Muscle of arm (tissue), 12 donors: ENCODE results near the gene TMEM178B. TPM values are rescaled to one million over a fixed set of nuclear protein-coding genes. Genes with fewer than 3 reads are reported as not detected.

ENCODE experiments used
- DNase-seq: peaks from one replicate; pipeline ENCODE4 v3.0.0-alpha.2; 2013
- polyA plus RNA-seq, 12 donors: library from polyadenylated mRNA; unstranded; fragments of 120-200 nt; gene quantifications; one replicate each; pipeline ENCODE4 v1.2.1, GENCODE V29; 2013; ENCODE audit not compliant: insufficient read length in 12 of 12

TMEM178B gene
- polyA plus RNA-seq, 12 donors, result 0.50 to 1.9 (median 0.73) TPM; not detected in 1

DNA sequence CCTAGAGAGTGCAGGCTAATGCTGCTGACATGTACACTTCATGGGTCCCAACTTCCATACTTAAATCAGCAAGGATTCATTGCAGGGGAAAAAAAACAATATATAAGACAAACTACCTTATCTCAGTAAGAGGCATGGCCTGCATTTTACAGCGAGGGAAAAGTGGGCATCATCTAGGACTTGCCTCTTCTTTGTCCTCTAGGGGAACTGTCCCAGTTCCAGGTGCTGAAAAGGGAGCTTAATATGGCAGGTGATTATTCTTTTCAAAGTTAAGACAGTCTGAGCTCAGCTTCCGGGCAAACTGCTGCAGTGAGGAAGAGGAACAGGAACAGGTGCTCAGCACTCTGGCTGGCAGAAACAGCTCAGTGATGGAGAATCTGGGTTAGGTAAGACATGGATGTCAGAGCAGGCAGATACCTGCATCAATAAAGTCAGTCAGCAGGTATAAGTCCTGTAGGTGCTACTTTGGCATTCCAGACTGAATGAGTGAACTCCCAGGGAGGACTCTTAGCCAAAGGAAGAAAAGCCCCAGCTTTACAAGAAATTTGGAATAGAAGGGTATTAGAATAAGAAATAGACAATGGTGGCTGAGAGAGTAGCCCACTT lies 147.2 kb downstream of the TMEM178B start:
- DNase-seq, result no peak

GRCh38 chr7:141225916-141226618 lies 152.2 kb downstream of the TMEM178B start:
- no peak for DNase-seq

GRCh38 chr7:141227454-141227853 lies 153.6 kb downstream of the TMEM178B start:
- no peak for DNase-seq

- DNase-seq, result no peak
Observed at GRCh38 chr7:141228482-141228881, 154.6 kb downstream of the TMEM178B start.

DNA sequence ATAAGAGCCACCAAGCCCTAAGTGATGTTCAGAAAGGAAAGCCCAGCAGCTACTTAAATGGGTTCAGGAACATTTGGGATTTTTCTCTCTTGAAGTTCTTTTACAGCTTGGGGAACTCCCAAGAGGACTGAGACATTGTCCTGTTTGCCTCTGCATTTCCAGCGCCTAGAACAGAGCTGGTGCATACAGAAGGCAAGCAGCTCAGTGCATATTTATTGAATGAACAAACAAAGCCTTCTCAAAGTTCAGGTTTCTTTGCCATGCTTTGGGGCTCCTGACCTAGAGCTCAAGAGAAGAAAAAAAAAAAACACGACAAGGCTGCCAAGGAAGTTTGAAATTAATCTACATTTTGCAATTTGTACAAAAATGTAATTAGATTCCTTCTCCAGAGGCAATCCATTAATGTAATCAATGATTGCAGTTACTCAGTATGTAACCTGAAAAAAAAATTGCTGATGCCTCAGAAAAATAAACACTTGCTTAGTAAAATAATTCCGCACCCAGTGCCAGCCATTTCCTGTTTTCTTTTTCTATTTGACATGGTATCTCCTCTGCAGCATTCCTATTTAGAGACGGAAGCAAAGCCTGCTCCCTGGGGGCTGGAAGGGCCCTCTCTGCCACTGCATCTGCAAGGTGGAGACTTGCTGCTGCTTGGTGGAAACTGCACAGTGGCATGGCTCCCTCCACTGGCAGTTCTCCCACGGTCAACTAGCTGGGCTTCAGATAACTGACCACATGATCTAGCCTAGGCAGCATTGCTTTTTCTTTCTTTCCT lies 157.3 kb downstream of the TMEM178B start:
- DNase-seq, result no peak

DNA sequence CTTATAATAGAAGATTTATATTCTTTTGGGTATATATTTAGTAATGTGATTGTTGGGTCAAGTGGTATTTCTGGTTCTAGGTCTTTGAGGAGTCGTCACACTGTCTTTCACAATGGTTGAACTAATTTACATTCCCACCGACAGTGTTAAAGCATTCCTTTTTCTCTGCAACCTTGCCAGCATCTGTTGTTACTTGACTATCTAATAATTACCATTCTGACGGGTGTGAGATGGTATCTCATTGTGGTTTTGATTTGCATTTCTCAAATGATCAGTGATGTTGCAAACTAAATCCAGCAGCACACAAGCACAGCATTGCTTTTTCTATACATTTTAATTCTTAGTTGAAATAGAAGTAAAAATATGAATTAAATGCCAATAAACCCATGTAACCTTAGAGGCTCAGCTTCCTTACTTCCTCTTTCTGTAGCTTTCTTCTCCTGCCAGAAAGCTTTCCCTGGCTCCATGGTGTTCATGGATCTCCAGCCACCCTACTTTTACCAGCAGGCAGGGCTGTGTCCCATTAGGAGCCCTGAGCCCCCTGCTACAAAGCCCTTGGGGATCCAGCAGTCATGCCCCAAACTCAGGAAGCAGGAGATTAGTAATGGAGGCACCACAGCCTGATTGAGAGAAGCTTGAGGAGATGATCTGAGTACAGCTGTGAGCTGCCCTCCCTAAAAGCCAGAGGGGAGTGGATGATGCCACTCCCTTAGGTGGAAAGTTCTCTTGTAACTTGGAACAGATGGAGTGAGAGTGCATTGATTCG lies 158.6 kb downstream of the TMEM178B start:
- no peak for DNase-seq

DNA sequence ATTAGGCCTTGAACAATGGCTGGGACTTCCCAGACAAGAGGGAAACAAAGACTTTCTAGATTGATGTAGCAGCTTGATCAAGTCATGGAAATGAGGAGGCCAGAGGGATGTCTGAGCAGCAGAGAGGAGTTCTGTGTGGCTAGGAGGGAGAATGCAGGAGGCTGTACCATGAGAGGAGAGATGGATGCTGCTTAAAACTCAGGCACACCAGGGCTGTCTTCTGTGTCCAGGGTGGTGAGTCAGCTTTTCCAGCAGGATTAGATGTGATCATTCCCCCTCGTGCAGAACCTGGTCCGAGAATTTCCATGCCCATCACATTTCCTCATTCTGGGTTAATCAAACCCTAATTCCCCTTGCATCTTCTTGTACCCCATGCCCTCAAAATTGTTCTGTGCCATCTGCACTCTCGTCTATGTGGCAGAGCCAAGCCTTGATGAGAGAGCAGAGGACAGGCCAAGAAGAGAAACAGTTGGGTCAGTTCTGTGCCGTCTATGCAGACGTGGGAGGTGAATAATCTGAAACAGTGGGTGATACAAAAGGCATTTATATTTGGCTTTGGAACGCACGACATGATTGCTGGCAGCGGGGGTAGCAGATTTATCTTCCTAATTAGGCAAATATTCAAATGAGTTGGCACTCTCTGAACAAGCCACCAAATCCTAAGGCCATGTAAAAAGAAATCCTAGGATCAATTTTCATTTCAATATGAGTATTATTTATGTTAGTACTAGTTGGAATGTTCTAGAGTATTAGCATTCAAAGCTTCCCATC lies 160.7 kb downstream of the TMEM178B start:
- no peak for DNase-seq

DNA sequence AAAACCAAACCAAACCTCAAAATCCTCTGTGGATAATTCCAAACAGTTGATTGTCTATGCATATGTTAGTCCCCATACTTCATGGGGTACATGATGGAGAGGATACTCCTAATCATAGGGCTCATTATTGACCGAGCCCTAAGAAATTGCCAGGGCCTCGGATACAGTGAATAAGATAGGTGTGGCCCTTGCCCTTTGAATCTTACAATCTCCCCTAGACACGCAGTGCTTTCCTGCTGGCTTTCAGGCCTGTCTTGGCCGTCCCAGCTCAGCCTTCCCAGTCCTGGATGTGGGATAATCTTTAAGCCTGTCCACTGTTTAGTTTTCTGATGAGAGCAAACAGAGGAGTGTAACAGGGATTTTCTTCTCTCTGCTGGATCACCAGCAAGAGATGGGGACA lies 161.8 kb downstream of the TMEM178B start:
- no peak for DNase-seq

- no peak for DNase-seq
Observed at GRCh38 chr7:141238596-141239243, 164.9 kb downstream of the TMEM178B start.

- DNase-seq, result no peak
Observed at GRCh38 chr7:141239661-141240060, 165.8 kb downstream of the TMEM178B start.

GRCh38 chr7:141242568-141242967 lies 168.7 kb downstream of the TMEM178B start:
- no peak for DNase-seq

DNA sequence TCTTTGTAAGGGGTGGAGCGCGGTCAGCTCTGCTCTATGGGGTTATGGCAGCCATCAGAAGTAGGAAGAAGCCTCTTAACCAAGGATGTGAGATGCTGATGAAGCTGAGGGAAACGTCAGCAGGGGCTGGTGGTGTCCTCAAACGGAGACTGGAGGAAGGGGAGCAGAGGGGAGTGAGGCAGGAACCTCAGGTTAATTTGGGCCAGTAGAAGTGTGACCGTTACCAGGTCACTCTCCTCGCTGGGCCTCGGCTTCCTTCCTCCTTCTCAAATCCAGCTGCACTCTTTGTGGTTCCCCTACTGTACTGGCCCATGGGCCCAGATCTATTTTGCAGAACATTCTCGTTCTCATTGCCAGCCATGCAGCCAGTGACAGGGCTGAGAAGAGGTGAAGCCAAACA lies 169.5 kb downstream of the TMEM178B start:
- no peak for DNase-seq

GRCh38 chr7:141244435-141244834 lies 170.6 kb downstream of the TMEM178B start:
- DNase-seq, result no peak

DNA sequence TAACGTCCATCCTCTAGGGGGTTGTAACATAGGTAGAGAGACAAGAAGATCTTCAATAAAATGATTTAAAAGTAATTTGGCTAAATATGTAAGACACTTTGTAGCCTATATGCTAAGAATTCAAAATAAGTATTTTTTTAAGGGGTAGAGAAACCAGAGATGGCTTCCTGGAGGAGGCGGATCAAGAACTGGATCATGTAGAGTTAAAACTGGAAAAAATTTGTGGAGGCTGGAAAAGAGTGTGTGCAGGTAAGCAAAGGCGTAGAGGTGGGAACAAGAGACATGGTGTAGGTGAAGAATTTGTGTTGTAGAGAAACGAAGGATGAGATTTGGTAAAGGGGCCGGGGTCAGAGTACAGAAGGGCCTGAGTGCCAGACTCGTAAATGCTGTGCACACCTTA lies 172.6 kb downstream of the TMEM178B start:
- no peak for DNase-seq

- DNase-seq, result no peak
Observed at GRCh38 chr7:141251180-141251579, 177.3 kb downstream of the TMEM178B start.

DNA sequence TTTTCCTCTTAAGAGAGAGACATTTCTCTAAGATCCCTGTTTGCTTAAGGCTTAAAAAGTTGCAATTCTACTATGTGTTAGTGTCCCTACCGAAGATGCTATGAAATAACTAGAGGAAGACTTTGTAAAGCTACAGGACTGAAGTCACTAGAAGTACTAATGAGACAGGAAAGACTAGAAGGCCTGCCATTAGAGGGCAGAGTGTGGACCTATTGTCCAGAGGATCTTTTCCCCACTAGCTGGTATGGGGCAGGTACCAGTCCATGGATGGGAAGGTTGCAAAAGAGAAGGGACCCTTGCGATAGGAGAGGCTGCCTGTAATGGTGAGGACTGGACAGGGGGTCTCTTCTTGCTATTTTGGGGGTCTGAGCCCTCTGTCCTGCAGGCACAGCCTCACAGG lies 178.1 kb downstream of the TMEM178B start:
- no peak for DNase-seq

- DNase-seq, result no peak
Observed at GRCh38 chr7:141257597-141257996, 183.7 kb downstream of the TMEM178B start.

- no peak for DNase-seq
Observed at GRCh38 chr7:141258559-141258958, 184.7 kb downstream of the TMEM178B start.

GRCh38 chr7:141262101-141263090 lies 188.5 kb downstream of the TMEM178B start:
- peak; percentile 2 for DNase-seq

- no peak for DNase-seq
Observed at GRCh38 chr7:141263508-141263907, 189.6 kb downstream of the TMEM178B start.
